ENCODE results near the gene RGS17.

DNA sequence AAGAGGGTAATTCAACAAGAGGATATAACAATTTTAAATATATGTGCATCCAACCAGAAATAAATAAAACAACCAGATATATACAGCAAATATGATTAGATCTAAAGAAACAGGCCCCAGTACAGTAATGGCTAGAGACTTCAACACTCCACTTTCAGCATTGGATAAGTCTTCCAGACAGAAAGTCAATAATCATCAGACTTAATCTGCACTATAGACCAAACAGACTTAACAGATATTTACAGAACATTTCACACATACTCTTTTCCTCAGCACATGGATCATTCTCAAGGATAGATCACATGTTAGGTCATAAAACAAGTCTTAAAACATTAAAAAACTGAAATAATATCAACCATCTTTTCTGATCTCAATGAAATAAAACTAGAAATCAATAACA is 65.9 kb downstream of the RGS17 start:
- no peak for TF ChIP-seq CTCF (IDR thresholded peaks at IDR 0.05)
- no peak for TF ChIP-seq EZH2phosphoT487 (IDR thresholded peaks at IDR 0.05)
